ENCODE data around the gene SLC4A3. TPM values are rescaled to one million over a fixed set of nuclear protein-coding genes. Genes with fewer than 3 reads are reported as not detected.

SLC4A3 gene
- total and polyA plus RNA-seq, 2 of the 13 experiments (the other 11 are each of a cell fraction or from before 2014, with no cell fraction given) = 0.18 to 0.95 TPM

DNA sequence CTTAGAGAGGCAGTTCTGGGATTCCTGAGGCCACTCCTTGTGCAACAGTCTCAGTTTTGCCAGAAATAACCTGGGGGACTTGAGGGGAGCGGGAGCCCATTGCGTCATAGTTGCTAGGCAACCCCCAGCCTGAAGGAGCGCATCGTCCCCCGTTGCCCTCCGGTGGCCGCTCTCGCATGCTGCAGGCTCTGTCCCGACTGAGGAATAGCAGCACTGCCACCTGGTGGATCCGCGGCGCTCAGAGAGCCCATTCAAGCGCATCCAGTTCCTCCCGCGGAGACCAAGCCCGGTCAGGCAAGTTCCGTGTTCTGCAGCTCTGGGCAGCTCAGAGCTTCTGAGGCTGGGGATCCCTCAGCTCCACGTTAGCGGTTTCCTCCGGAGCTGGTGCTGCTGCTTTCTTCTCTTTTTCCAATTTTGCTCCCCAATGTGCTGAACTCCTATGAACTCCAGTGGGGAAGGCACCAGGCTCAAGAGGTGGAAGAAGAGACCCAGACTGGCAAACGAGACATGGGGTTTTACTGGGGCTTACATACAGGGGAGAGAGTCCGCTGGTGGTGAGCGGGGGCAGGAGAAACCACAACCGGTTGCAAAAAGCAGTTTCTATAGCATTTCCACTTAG lies 15.1 kb downstream of the SLC4A3 start (continued):
- TF ChIP-seq RFXAP (CRISPR knock-in tag; IDR thresholded peaks at IDR 0.05; ENCODE audit: borderline replicate concordance) (peak; percentile 99), MEIS1 (CRISPR knock-in tag; IDR thresholded peaks at IDR 0.05; ENCODE audit: borderline replicate concordance) (peak; percentile 31; the same call in 1 of the 2 replicates), EHMT2 (IDR thresholded peaks at IDR 0.05; ENCODE audit: borderline replicate concordance, low read depth, low read length) (no peak), FOXK2 (IDR thresholded peaks at IDR 0.05) (no peak), ERF (CRISPR knock-in tag; IDR thresholded peaks at IDR 0.05) (peak; percentile 91), ZNF768 (CRISPR knock-in tag; IDR thresholded peaks at IDR 0.05) (peak; percentile 78), ZNF10 (CRISPR knock-in tag; IDR thresholded peaks at IDR 0.05; ENCODE audit: borderline replicate concordance, low read depth) (no peak), WIZ (CRISPR knock-in tag; IDR thresholded peaks at IDR 0.05) (peak; percentile 53; the same call in 1 of the 2 replicates), TAF15 (IDR thresholded peaks at IDR 0.05; ENCODE audit: low read depth, low read length, poor library complexity, severe bottlenecking) (peak; percentile 66), ZFAT (CRISPR knock-in tag; conservative IDR thresholded peaks at IDR 0.05) (no peak), HNF4A (CRISPR knock-in tag; IDR thresholded peaks at IDR 0.05) (peak; percentile 24; the same call in 1 of the 2 replicates), CEBPB (IDR thresholded peaks at IDR 0.05; ENCODE audit: borderline replicate concordance, low read depth, low read length) (peak; percentile 99), SIN3A (IDR thresholded peaks at IDR 0.05; ENCODE audit: borderline replicate concordance, low read depth, low read length) (peak; percentile 68; the same call in 1 of the 2 replicates), FOXA3 (CRISPR knock-in tag; IDR thresholded peaks at IDR 0.05) (peak; percentile 72), TEAD3 (CRISPR knock-in tag; optimal IDR thresholded peaks at IDR 0.05; ENCODE audit: borderline replicate concordance) (peak; percentile 83), ZNF3 (CRISPR knock-in tag; IDR thresholded peaks at IDR 0.05) (peak; percentile 42; the same call in 1 of the 2 replicates), MIER2 (CRISPR knock-in tag; IDR thresholded peaks at IDR 0.05) (peak; percentile 86), ZNF75D (CRISPR knock-in tag; IDR thresholded peaks at IDR 0.05; ENCODE audit: borderline replicate concordance) (no peak), RELA (CRISPR knock-in tag; IDR thresholded peaks at IDR 0.05) (peak; percentile 91; the same call in 1 of the 2 replicates), ARNT2 (CRISPR knock-in tag; IDR thresholded peaks at IDR 0.05; ENCODE audit: low read depth) (peak; percentile 48; the same call in 1 of the 2 replicates), ZNF530 (CRISPR knock-in tag; IDR thresholded peaks at IDR 0.05; ENCODE audit: low read depth) (no peak), ZNF598 (CRISPR knock-in tag; IDR thresholded peaks at IDR 0.05; ENCODE audit: borderline replicate concordance) (peak; percentile 55; the same call in 1 of the 2 replicates), ZMYM4 (CRISPR knock-in tag; IDR thresholded peaks at IDR 0.05) (peak; percentile 77; the same call in 1 of the 2 replicates), GATAD2A (CRISPR knock-in tag; IDR thresholded peaks at IDR 0.05) (peak; percentile 85), CBX5 (CRISPR knock-in tag; IDR thresholded peaks at IDR 0.05; ENCODE audit: borderline replicate concordance) (peak; percentile 97), KLF16 (CRISPR knock-in tag; IDR thresholded peaks at IDR 0.05) (peak in 1 of 2 experiments; percentile 91; a peak in 2 of 4 replicates)
- TF ChIP-seq, protein P1, sequence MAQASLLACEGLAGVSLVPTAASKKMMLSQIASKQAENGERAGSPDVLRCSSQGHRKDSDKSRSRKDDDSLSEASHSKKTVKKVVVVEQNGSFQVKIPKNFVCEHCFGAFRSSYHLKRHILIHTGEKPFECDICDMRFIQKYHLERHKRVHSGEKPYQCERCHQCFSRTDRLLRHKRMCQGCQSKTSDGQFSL (CRISPR knock-in tag; IDR thresholded peaks at IDR 0.05) = peak; percentile 64; the same call in 1 of the 2 replicates
- TF ChIP-seq, protein P2, sequence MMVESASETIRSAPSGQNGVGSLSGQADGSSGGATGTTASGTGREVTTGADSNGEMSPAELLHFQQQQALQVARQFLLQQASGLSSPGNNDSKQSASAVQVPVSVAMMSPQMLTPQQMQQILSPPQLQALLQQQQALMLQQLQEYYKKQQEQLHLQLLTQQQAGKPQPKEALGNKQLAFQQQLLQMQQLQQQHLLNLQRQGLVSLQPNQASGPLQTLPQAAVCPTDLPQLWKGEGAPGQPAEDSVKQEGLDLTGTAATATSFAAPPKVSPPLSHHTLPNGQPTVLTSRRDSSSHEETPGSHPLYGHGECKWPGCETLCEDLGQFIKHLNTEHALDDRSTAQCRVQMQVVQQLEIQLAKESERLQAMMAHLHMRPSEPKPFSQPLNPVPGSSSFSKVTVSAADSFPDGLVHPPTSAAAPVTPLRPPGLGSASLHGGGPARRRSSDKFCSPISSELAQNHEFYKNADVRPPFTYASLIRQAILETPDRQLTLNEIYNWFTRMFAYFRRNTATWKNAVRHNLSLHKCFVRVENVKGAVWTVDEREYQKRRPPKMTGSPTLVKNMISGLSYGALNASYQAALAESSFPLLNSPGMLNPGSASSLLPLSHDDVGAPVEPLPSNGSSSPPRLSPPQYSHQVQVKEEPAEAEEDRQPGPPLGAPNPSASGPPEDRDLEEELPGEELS (CRISPR knock-in tag; IDR thresholded peaks at IDR 0.05) = peak; percentile 59
- TF ChIP-seq, protein P3, sequence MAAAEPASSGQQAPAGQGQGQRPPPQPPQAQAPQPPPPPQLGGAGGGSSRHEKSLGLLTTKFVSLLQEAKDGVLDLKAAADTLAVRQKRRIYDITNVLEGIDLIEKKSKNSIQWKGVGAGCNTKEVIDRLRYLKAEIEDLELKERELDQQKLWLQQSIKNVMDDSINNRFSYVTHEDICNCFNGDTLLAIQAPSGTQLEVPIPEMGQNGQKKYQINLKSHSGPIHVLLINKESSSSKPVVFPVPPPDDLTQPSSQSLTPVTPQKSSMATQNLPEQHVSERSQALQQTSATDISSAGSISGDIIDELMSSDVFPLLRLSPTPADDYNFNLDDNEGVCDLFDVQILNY (CRISPR knock-in tag; conservative IDR thresholded peaks at IDR 0.05) = no peak
